MM.1S (cell line): Measurements from ENCODE around the gene FDX1.

Experiments
- DNase-seq: peaks from one replicate; pipeline ENCODE4 v3.0.0-alpha.2; 2015
- H2AFZ ChIP-seq: fragments of 300-600 bp; sonication (generic); 2 replicates; pipeline ENCODE4 v1.6.0; 2016; ENCODE audit warnings: antibody characterized with exemption, low read length
- H3F3A ChIP-seq: fragments of 300-600 bp; sonication (generic); 2 replicates; pipeline ENCODE4 v1.6.1; 2016; ENCODE audit warnings: mild to moderate bottlenecking, antibody characterized with exemption, low read length, moderate library complexity, mixed read lengths; ENCODE audit not compliant: insufficient read depth
- H3K27ac ChIP-seq: fragments of 300-600 bp; sonication (generic); 2 replicates; pipeline ENCODE4 v1.5.1; 2016; ENCODE audit warnings: mild to moderate bottlenecking, low read length
- H3K27me3 ChIP-seq: fragments of 300-600 bp; sonication (generic); replicated peaks from 2 replicates; pipeline ENCODE4 v1.6.0; 2016; ENCODE audit warnings: low read length; ENCODE audit not compliant: insufficient read depth
- H3K36me3 ChIP-seq: fragments of 300-600 bp; sonication (generic); replicated peaks from 2 replicates; pipeline ENCODE4 v1.6.1; 2016; ENCODE audit warnings: mild to moderate bottlenecking, low read length, mixed read lengths; ENCODE audit not compliant: insufficient read depth
- H3K4me1 ChIP-seq: fragments of 300-600 bp; sonication (generic); 2 replicates; pipeline ENCODE4 v1.6.1; 2016; ENCODE audit warnings: low read length, mixed read lengths
- H3K4me2 ChIP-seq: fragments of 300-600 bp; sonication (generic); 2 replicates; pipeline ENCODE4 v1.6.0; 2016; ENCODE audit warnings: low read depth, low read length
- H3K4me3 ChIP-seq: fragments of 300-600 bp; sonication (generic); 2 replicates; pipeline ENCODE4 v1.5.1; 2016; ENCODE audit warnings: low read length, mixed read lengths
- H3K79me2 ChIP-seq: fragments of 300-600 bp; sonication (generic); 2 replicates; pipeline ENCODE4 v1.6.1; 2016; ENCODE audit warnings: mixed run types, low read length, mixed read lengths
- H3K9ac ChIP-seq: fragments of 300-600 bp; sonication (generic); 2 replicates; pipeline ENCODE4 v1.6.1; 2016; ENCODE audit warnings: low read length, mixed read lengths
- H3K9me2 ChIP-seq: fragments of 300-600 bp; sonication (generic); replicated peaks from 2 replicates; pipeline ENCODE4 v1.6.1; 2016; ENCODE audit warnings: mild to moderate bottlenecking, low read length, mixed read lengths; ENCODE audit not compliant: insufficient read depth
- H3K9me3 ChIP-seq: fragments of 300-600 bp; sonication (generic); replicated peaks from 2 replicates; pipeline ENCODE4 v1.6.1; 2016; ENCODE audit warnings: mild to moderate bottlenecking, low read length, mixed read lengths; ENCODE audit not compliant: insufficient read depth
- H4K20me1 ChIP-seq: fragments of 300-600 bp; sonication (generic); 2 replicates; pipeline ENCODE4 v1.6.1; 2016; ENCODE audit warnings: mild to moderate bottlenecking, low read length, moderate library complexity, mixed read lengths; ENCODE audit not compliant: insufficient read depth
- EZH2 ChIP-seq: fragments of 300-600 bp; sonication (generic); optimal IDR thresholded peaks from 2 replicates; pipeline ENCODE3; 2017; ENCODE audit warnings: low read depth, mild to moderate bottlenecking, antibody characterized with exemption, low read length, mixed read lengths
- EZH2phosphoT487 ChIP-seq: fragments of 300-600 bp; sonication (generic); IDR thresholded peaks from 2 replicates; pipeline ENCODE4 v1.6.1; 2018; ENCODE audit warnings: antibody characterized with exemption, low read length
- TF ChIP-seq, protein P1 (sequence below): fragments of 300-600 bp; sonication (generic); IDR thresholded peaks from 2 replicates; pipeline ENCODE4 v1.5.1; 2016; ENCODE audit warnings: antibody characterized with exemption, low read length, mixed read lengths

Gene FDX1

DNA sequence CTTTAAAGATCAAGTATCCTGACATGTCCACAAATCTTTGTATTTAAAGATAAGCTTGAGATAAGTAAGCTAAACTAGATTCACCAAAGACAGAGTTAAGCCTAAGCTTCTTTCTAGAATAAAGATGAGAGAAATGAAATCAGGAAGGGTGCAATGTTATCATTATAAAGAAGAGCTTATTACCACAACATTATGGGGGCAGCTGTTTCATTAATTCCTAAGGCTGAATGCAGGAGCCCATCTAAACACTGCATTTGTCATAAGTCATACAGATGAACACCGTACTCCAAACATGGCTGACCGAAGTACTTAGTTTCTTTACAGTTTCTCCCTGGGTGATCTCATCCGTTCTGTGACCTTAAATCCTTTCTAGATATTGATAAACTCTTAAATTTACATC is 16.3 kb downstream of the FDX1 start:
- no peak overlapping the region for H3K4me3 ChIP-seq
- H3K36me3 ChIP-seq: 0 out of 2 replicates have a peak, but pooled peaks cover under 1% of the 10 kb centered on the region
- TF ChIP-seq EZH2phosphoT487: no peak
- TF ChIP-seq EZH2: no peak
- TF ChIP-seq, protein P1, sequence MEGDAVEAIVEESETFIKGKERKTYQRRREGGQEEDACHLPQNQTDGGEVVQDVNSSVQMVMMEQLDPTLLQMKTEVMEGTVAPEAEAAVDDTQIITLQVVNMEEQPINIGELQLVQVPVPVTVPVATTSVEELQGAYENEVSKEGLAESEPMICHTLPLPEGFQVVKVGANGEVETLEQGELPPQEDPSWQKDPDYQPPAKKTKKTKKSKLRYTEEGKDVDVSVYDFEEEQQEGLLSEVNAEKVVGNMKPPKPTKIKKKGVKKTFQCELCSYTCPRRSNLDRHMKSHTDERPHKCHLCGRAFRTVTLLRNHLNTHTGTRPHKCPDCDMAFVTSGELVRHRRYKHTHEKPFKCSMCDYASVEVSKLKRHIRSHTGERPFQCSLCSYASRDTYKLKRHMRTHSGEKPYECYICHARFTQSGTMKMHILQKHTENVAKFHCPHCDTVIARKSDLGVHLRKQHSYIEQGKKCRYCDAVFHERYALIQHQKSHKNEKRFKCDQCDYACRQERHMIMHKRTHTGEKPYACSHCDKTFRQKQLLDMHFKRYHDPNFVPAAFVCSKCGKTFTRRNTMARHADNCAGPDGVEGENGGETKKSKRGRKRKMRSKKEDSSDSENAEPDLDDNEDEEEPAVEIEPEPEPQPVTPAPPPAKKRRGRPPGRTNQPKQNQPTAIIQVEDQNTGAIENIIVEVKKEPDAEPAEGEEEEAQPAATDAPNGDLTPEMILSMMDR: no peak
- H3K9me3 ChIP-seq: no peaks in the 10 kb centered on the region
- H3K27me3 ChIP-seq: no peaks in the 10 kb centered on the region
- H3K79me2 ChIP-seq: peaks cover 28% of the 10 kb centered on the region
- DNase-seq: no peak
- H3K27ac ChIP-seq: no peak overlapping the region
- no peaks in the 10 kb centered on the region for H4K20me1 ChIP-seq
- no peaks in the 10 kb centered on the region for H3K4me1 ChIP-seq
- no peak overlapping the region for H2AFZ ChIP-seq
- no peak overlapping the region for H3K4me2 ChIP-seq
- H3K9me2 ChIP-seq: no peaks in the 10 kb centered on the region
- no peaks in the 10 kb centered on the region for H3F3A ChIP-seq
- no peak overlapping the region for H3K9ac ChIP-seq

DNA sequence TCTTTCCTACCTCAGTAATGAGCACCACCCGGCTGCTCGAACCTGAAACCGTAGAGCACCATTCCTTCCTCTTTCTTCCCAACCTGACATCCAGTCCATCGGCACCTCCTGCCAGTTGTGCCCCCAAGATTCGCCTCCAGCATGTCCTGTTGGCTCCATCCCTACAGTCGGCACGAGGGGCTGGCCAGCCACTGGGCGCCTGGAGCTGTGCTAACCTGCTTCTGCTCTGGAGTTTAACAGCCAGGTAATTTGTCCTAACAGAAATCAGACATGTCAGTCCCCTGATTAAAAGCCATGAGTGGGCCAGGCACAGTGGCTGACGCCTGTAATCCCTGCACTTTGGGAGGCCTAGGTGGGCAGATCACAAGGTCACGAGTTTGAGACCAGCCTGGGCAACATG is 16.8 kb downstream of the FDX1 start:
- no peak overlapping the region for H2AFZ ChIP-seq
- no peaks in the 10 kb centered on the region for H3K9me2 ChIP-seq
- no peak overlapping the region for H3K27ac ChIP-seq
- no peak overlapping the region for H3K4me2 ChIP-seq
- no peak overlapping the region for H3K9ac ChIP-seq
- H4K20me1 ChIP-seq: no peaks in the 10 kb centered on the region
- H3K4me3 ChIP-seq: no peak overlapping the region
- H3K79me2 ChIP-seq: peaks cover 27% of the 10 kb centered on the region
- DNase-seq: no peak
- no peaks in the 10 kb centered on the region for H3K9me3 ChIP-seq
- H3K4me1 ChIP-seq: no peaks in the 10 kb centered on the region
- TF ChIP-seq, protein P1: no peak
- TF ChIP-seq EZH2phosphoT487 (no peak), EZH2 (no peak)
- no peaks in the 10 kb centered on the region for H3F3A ChIP-seq
- no peaks in the 10 kb centered on the region for H3K36me3 ChIP-seq
- H3K27me3 ChIP-seq: no peaks in the 10 kb centered on the region

DNA sequence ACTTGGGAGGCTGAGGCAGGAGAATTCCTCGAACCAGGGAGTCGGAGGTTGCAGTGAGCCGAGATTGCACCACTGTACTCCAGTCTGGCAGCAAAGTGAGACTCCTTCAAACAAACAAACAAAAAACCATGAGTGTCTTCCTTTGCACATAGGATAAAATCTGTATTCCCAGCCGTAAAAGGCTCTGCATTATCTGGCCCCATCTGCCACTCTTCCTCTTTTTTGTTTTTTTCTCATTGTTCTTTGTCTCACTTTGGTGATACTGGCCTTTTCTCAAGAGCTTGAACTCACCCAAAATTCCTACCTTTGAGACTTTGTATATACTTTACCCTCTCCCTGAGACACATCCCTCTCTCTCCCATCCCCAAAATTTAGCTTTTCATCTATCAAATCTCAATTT is 17.6 kb downstream of the FDX1 start:
- Histone ChIP-seq H3K9me3 (no peaks in the 10 kb centered on the region), H3K36me3 (no peaks in the 10 kb centered on the region), H3K27me3 (no peaks in the 10 kb centered on the region), H3K27ac (no peak overlapping the region), H3F3A (no peaks in the 10 kb centered on the region), H4K20me1 (no peaks in the 10 kb centered on the region), H3K4me2 (no peak overlapping the region), H3K4me1 (0 out of 2 replicates have a peak, but pooled peaks cover 1% of the 10 kb centered on the region), H3K4me3 (no peak overlapping the region), H3K9ac (no peak overlapping the region), H3K9me2 (no peaks in the 10 kb centered on the region), H3K79me2 (peaks cover 24% of the 10 kb centered on the region), H2AFZ (no peak overlapping the region)
- no peak for DNase-seq
- TF ChIP-seq EZH2: no peak
- no peak for TF ChIP-seq EZH2phosphoT487
- TF ChIP-seq, protein P1: no peak
